Spinal cord (tissue), 10 donors: ENCODE results near the gene RAB10. TPM values are rescaled to one million over a fixed set of nuclear protein-coding genes. Genes with fewer than 3 reads are reported as not detected.
A peak's percentile ranks its signal among the peaks of the same experiment; 100 is the strongest.
"Not testable (repeated sequence)": the region's sequence is repeated elsewhere in the genome, so short reads cannot be mapped to it uniquely, and the experiment has no call there.

Source experiments
- DNase-seq, 6 donors: peaks; one replicate each; pipeline versions ENCODE4 v3.0.0 to v3.0.0-alpha.2; 2013 to 2015; ENCODE audit warnings: low spot score in 6 of 6, low read depth in 4 of 6
- H3K27ac ChIP-seq: one replicate; pipeline ENCODE4 v1.5.1; 2013; ENCODE audit warnings: low read depth, low read length, control low read depth
- H3K27me3 ChIP-seq: one replicate; pipeline ENCODE4 v1.6.1; 2013; ENCODE audit warnings: low read length; ENCODE audit not compliant: control insufficient read depth, insufficient read depth
- H3K36me3 ChIP-seq: one replicate; pipeline ENCODE4 v1.6.1; 2013; ENCODE audit warnings: low read length; ENCODE audit not compliant: control insufficient read depth, insufficient read depth
- H3K4me1 ChIP-seq: one replicate; pipeline ENCODE4 v1.6.1; 2013; ENCODE audit warnings: low read length; ENCODE audit not compliant: control insufficient read depth, insufficient read depth
- H3K4me3 ChIP-seq: one replicate; pipeline ENCODE4 v1.5.1; 2013; ENCODE audit warnings: low read depth, low read length, control low read depth
- H3K9me3 ChIP-seq: one replicate; pipeline ENCODE4 v1.6.1; 2013; ENCODE audit warnings: low read length; ENCODE audit not compliant: control insufficient read depth, insufficient read depth
- WGBS: methylation state at CpG from one replicate; pipeline ENCODE4 v1.1.5; 2013; ENCODE audit warnings: missing lambda C conversion rate; ENCODE audit not compliant: insufficient coverage; 5-methylcytosine and 5-hydroxymethylcytosine counted together
- polyA plus RNA-seq, 2 donors: library from polyadenylated mRNA; unstranded; fragments of 120-200 nt; gene quantifications; one replicate each; pipeline ENCODE4 v1.2.1, GENCODE V29; 2013; ENCODE audit not compliant: insufficient read length in 2 of 2
- total RNA-seq, 2 donors: library from RNA; depleted of rRNA in 1 of 2; stranded (reverse); fragments of 120-200 nt in 1 of 2; fragments of >200 nt in 1 of 2; gene quantifications; one replicate each; pipeline versions ENCODE4 v1.2.3 to v1.2.4, GENCODE V29; 2013 to 2014
- donor health status: healthy.

RAB10 gene
- total and polyA plus RNA-seq, 4 donors: 80.8 to 194 (median 133) TPM

GRCh38 chr2:26080356-26080755 is 46.5 kb downstream of the RAB10 start:
- no peaks in the 10 kb centered on the region for H3K36me3 ChIP-seq
- no peaks in the 10 kb centered on the region for H3K4me1 ChIP-seq
- 100% methylated on average over 1 of the region's 1 CpG for WGBS
- no peak for DNase-seq
- H3K27ac ChIP-seq: no peak overlapping the region
- no peak overlapping the region for H3K4me3 ChIP-seq
- no peaks in the 10 kb centered on the region for H3K27me3 ChIP-seq
- peaks cover 3% of the 10 kb centered on the region for H3K9me3 ChIP-seq

GRCh38 chr2:26080925-26081324 is 47.0 kb downstream of the RAB10 start:
- not testable (repeated sequence) for DNase-seq, H3K27ac ChIP-seq, H3K9me3 ChIP-seq, H3K4me3 ChIP-seq, H3K27me3 ChIP-seq, H3K4me1 ChIP-seq, H3K36me3 ChIP-seq
- no CpG with 5 or more reads among the region's 3 CpGs for WGBS

DNA sequence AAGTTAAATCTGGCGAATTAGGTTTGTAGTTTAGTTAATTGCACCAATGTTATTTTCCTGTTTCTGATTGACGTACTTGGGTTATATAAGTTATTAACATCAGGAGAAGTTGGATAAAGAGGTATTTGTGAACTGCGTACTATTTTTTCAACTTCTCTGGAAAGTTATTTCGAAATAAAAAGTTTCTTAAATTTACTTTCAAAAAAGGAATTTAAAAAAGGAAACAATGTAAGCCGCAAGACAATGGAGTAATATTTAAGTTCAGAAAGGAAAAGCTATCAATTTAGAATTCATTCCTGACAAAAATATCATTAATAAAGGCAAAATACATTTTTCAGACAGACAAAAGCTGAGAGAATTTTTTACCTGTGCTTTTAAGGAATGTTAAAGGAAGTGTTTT is 47.7 kb downstream of the RAB10 start:
- Histone ChIP-seq H3K27ac (no peak overlapping the region), H3K36me3 (no peaks in the 10 kb centered on the region), H3K4me3 (no peak overlapping the region), H3K9me3 (peaks cover 3% of the 10 kb centered on the region), H3K4me1 (no peaks in the 10 kb centered on the region), H3K27me3 (no peaks in the 10 kb centered on the region)
- DNase-seq: no peak
- WGBS: 100% methylated on average over 1 of the region's 5 CpGs

- Histone ChIP-seq H3K36me3 (no peaks in the 10 kb centered on the region), H3K4me3 (no peak overlapping the region), H3K9me3 (no peaks in the 10 kb centered on the region), H3K4me1 (no peaks in the 10 kb centered on the region), H3K27ac (no peak overlapping the region), H3K27me3 (no peaks in the 10 kb centered on the region)
- WGBS: no CpG with 5 or more reads among the region's 5 CpGs
- no peak for DNase-seq
Measured at GRCh38 chr2:26086155-26086637, 52.3 kb downstream of the RAB10 start.

DNA sequence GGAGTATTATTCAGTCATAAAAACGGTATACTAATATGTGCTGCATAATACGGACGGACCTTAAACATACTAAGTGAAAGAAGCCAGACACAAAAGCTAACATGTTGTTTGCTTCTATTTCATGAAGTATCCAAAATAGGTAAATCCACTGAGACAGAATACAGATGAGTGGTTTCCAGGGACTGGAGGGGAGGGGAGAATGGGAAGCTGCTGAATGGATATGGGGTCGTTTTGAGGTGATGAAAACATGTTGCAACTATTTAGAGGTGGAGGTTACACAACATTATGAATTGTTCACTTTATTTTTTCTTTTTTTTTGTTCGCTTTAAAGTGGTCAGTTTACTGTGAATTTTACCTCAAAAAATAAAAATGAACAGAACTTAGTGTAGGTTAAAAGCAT is 52.9 kb downstream of the RAB10 start:
- WGBS: 60% methylated on average over 1 of the region's 5 CpGs
- H3K4me3 ChIP-seq: no peak overlapping the region
- no peaks in the 10 kb centered on the region for H3K36me3 ChIP-seq
- no peaks in the 10 kb centered on the region for H3K9me3 ChIP-seq
- H3K27me3 ChIP-seq: no peaks in the 10 kb centered on the region
- H3K27ac ChIP-seq: no peak overlapping the region
- no peak for DNase-seq
- H3K4me1 ChIP-seq: no peaks in the 10 kb centered on the region

DNA sequence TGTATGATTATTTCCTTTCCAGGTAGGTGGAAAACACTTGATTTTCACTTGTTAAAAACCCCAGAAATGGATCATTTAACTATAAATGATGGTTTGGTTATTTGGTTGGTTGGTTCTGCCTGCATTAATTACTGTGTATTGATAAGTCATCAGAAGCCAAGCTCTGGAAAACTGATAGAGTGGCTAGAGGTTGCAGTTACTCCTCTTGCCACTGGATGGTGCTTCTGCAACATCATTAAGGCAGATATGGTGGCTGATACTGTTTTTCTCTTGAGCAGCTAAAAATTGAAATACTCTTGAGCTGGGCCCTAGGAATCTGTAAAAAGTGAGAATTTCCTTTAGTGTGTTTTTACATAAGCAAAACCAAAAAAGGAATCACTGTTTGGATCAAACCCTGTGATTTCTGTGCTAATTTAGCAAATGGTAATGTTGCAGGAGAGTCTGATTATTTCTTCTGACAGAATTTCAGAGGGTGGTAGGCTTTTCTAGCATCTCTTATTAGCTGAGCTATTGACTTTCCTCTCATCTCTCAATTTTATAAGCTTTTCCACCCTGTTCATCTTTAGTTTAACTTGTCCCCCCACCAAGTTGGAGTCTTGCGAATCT is 54.3 kb downstream of the RAB10 start:
- DNase-seq: peak in 4 of 6 donors; percentile 22 to 71 (median 40)
- no peaks in the 10 kb centered on the region for H3K27me3 ChIP-seq
- no peaks in the 10 kb centered on the region for H3K4me1 ChIP-seq
- H3K4me3 ChIP-seq: no peak overlapping the region
- H3K9me3 ChIP-seq: no peaks in the 10 kb centered on the region
- WGBS: 100% methylated on average over 1 of the region's 1 CpG
- H3K36me3 ChIP-seq: no peaks in the 10 kb centered on the region
- no peak overlapping the region for H3K27ac ChIP-seq

DNA sequence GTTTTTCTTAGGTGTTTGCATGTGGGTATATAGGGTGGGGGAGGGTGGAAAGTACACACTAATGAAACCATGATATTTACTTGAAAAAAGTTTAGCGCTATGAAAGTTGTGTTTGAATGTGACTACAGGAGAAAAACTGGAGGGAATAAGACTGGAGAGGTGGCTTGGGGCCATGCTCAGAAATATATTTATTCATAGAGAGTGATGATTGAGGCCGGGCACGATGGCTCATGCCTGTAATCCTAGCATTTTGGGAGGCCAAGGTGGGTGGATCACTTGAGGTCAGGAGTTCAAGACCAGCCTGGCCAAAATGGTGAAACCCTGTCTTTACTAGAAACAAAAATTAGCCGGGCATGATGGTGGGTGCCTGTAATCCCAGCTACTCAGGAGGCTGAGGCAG is 55.0 kb downstream of the RAB10 start:
- DNase-seq, H3K9me3 ChIP-seq, H3K27me3 ChIP-seq, H3K36me3 ChIP-seq, H3K27ac ChIP-seq, H3K4me3 ChIP-seq, H3K4me1 ChIP-seq: not testable (repeated sequence)
- WGBS: 93% methylated on average over 4 of the region's 4 CpGs

DNA sequence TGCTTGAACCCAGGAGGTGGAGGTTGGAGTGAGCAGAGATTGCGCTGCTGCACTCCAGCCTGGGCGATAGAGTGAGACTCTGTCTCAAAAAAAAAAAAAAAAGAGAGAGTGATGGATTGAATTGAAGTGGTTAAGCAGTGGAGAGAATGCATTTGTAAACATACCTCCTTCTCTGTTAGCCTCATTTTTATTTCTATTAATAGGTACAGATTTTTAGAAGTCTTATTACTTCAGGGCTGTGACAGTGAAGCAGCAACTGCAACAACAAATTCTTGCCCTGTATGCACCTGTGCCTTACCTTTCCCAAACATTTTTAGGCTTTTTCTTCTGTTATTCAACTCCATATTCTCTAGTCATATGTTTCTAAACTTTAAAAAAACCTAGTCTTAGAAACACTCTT is 55.5 kb downstream of the RAB10 start:
- Histone ChIP-seq H3K4me1 (no peaks in the 10 kb centered on the region), H3K4me3 (no peak overlapping the region), H3K27me3 (no peaks in the 10 kb centered on the region), H3K36me3 (no peaks in the 10 kb centered on the region), H3K27ac (no peak overlapping the region), H3K9me3 (no peaks in the 10 kb centered on the region)
- no CpG with 5 or more reads among the region's 2 CpGs for WGBS
- DNase-seq: no peak

DNA sequence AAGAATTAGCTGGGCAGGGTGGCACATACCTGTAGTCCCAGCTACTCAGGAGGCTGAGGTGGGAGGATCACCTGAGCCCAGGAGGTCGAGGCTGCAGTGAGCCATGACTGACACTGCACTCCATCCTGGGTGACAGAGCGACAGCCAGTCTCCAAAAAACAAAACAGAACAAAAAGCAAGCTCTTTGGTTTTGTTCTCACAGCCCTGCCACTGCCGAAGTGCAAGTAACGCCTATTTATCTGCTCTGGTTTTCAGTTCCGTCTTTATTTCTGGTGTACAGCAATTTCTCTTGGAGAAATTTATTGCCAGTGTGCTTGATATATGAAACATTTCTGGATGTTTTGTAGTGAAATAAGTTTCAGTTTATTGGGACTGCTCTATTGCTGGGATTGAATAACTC is 61.9 kb downstream of the RAB10 start:
- H3K27ac ChIP-seq: no peak overlapping the region
- no peak overlapping the region for H3K4me3 ChIP-seq
- no peaks in the 10 kb centered on the region for H3K9me3 ChIP-seq
- no peaks in the 10 kb centered on the region for H3K27me3 ChIP-seq
- H3K4me1 ChIP-seq: no peaks in the 10 kb centered on the region
- 43% methylated on average over 5 of the region's 5 CpGs for WGBS
- DNase-seq: no peak
- no peaks in the 10 kb centered on the region for H3K36me3 ChIP-seq

GRCh38 chr2:26099933-26100332 is 66.0 kb downstream of the RAB10 start:
- H3K9me3 ChIP-seq: no peaks in the 10 kb centered on the region
- H3K4me1 ChIP-seq: no peaks in the 10 kb centered on the region
- peaks cover 4% of the 10 kb centered on the region for H3K36me3 ChIP-seq
- no peak overlapping the region for H3K4me3 ChIP-seq
- H3K27me3 ChIP-seq: no peaks in the 10 kb centered on the region
- no peak for DNase-seq
- no peak overlapping the region for H3K27ac ChIP-seq
- 100% methylated on average over 1 of the region's 1 CpG for WGBS
